GM12892 (cell line): ENCODE results near the gene SNX9.
"Not testable (repeated sequence)": the region's sequence is repeated elsewhere in the genome, so short reads cannot be mapped to it uniquely, and the experiment has no call there.

Experiments used
- DNase-seq: peaks from one replicate; pipeline ENCODE4 v3.0.0; 2011; ENCODE audit not compliant: insufficient read length
- FAIRE-seq: peaks from 2 replicates; lab custom pipeline; 2011; peaks lifted over from hg19 to GRCh38; lab: Jason Lieb, UNC
- POLR2A ChIP-seq: IDR thresholded peaks from 2 replicates; pipeline ENCODE4 v1.6.1; 2011; ENCODE audit warnings: low read depth, low read length, control low read depth
- POLR2AphosphoS5 ChIP-seq: IDR thresholded peaks from 2 replicates; pipeline ENCODE4 v1.6.1; 2011; ENCODE audit warnings: low read depth, low read length, control low read depth
- TAF1 ChIP-seq: IDR thresholded peaks from 2 replicates; pipeline ENCODE4 v1.6.1; 2011; ENCODE audit warnings: low read depth, mild to moderate bottlenecking, control low read depth, low read length, borderline replicate concordance

SNX9 gene

DNA sequence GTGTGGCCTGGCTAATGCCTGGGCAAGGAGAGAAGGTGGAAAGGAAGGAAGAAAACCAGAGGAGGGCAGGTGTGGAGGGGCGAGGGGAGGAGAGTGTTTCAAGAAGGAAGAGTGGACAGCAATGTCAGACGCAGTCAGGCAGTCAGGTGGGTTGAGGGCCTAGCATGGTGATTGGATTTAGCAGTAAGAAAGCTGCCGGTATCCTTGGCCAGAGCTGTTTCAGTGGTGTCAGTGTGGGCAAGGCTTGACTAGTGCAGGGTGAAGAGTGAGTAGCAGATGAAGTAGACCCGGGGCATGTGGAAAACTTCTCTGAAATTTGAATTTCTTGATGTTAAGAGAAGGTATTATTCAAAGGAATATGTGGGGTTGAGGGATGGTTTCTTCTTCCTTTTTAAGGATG lies 27.0 kb downstream of the SNX9 start:
- FAIRE-seq: no peak
- DNase-seq: no peak
- no peak for TF ChIP-seq TAF1
- no peak for TF ChIP-seq POLR2AphosphoS5
- no peak for TF ChIP-seq POLR2A

DNA sequence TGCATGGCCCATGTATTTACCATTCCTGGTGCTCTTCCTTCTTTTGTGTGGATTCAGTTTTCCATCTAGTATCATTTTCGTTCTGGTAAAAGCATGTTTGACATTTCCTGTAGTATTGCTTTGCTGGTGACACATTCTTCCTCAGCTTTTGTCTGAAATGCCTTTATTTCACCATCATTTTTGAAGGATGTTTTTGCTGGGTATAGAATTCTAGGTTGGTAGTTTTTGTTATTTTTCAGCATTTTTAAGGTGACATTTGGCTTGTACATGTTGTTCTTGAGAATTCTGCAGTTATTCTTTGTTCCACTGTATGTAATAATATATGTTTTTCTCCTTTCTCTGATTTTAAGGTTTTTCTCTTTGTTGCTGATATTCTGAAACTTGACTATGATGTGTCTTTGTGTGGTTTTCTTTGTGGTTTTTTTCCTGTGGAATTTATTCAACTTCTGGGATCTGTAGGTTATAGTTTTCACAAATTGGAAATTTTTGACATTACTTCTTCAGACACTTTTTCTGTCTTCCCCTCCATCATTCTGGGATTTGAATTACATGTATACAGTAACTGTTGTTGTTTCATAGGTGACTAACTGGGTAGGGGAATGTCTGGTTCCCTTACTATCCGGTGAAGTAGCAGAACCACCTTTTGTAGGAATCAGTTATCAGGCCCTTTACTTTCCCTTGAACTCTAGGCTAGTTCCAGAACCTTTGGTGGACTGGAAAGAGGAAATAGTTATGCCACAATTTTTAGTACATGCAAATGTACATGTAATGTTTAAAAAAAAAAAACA lies 30.2 kb downstream of the SNX9 start:
- no peak for DNase-seq
- FAIRE-seq: no peak

GRCh38 chr6:157853902-157854502 lies 31.0 kb downstream of the SNX9 start:
- TF ChIP-seq TAF1 (no peak), POLR2AphosphoS5 (no peak), POLR2A (no peak)
- peak; percentile 65 for FAIRE-seq

More for the DNA sequence above, 30.2 kb downstream of the SNX9 start:
- TF ChIP-seq TAF1 (no peak), POLR2AphosphoS5 (no peak), POLR2A (no peak)

DNA sequence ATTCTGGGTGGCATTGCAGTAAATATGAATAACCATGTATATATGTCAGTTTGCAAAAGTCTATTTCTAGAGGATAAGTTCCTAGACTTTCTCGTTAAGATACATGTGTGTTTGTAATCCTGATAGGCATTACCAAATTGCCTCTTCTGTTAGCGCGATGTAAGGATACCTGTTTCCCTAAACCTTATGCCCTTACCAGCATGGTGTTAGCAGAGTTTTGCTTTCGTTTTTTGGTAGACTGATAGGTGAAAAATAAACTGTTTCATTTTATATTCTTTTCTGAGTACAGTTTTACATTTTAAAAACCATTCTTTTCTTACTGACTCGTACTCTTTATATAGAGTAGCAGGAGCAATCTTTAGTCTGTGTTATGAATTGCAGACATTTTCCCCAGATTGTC lies 32.3 kb downstream of the SNX9 start:
- no peak for TF ChIP-seq POLR2AphosphoS5
- DNase-seq: no peak
- FAIRE-seq: peak; percentile 44

More at GRCh38 chr6:157853902-157854502, 31.0 kb downstream of the SNX9 start:
- no peak for DNase-seq

DNA sequence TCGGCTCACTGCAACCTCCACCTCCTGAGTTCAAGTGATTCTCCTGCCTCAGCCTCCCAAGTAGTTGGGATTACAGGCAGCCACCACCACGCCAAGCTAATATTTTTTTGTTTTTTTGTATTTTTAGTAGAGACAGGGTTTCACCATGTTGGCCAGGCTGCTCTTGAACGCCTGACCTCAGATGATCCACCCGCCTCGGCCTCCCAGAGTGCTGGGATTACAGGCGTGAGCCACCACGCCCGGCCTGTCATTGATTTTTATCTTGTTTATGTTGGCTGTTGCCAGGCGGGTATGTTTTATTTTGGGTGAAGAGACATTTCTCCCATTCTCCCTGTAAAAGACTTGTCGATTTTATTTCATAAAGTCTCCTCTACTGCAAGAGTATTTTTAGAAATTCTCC lies 32.8 kb downstream of the SNX9 start:
- FAIRE-seq, DNase-seq: not testable (repeated sequence)

GRCh38 chr6:157858664-157859063 lies 35.6 kb downstream of the SNX9 start:
- not testable (repeated sequence) for FAIRE-seq, DNase-seq

DNA sequence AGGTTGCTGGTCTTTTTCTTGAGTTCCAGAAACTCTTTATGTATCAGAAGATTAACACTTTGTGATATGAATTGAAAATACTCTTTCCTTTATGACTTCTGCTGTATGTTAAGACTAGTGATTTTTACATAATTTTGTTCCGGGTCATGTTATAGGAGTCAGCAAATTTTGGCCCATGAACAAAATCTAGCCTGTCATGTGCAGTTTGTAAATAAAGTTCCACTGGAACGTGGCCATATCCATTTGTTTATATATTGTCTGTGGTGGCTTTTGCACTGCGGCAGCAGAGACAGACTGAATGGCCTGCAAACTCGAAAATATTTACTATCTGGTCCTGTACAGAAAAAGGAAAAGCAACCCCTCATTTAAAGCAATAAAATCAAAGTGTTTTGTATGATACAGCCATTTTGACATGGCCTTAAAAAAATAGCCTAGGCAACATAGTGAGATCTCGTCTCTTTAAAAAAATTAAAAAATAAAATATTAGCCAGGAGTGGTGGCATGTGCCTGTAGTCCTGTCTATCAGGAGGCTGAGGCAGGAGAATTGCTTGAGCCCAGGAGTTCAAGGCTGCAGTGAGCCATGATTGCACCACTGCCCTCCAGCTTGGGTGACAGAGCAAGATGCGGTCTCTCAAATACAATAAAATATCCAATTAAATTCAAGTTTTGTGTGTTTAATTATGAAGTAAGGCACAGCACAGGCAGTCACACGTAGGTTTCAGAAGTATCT lies 36.9 kb downstream of the SNX9 start:
- DNase-seq (no peak), FAIRE-seq (no peak)
- TF ChIP-seq POLR2AphosphoS5 (no peak), POLR2A (no peak), TAF1 (no peak)

DNA sequence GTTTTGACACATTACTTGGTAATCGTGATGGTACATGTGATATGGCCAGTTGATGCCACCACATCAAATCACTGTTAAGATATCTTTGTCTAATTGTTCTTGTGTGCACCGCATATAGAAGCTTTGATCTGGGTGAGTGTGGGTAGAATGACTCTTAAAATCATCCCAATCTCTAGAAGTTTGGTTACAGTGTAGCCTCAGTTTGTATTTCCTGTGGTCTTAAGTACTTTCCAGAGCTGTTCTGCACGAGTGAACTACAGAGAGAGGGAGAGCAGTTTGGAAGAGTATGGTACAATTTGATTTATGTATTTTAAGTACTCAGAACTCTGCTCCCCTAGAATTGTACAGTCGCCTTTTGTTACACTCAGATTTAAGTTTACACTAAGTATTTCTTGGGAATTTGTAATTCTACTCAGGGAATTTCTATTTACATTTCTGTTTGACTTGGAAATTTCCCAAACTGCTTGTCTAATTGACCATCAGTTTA lies 37.5 kb downstream of the SNX9 start:
- DNase-seq (no peak), FAIRE-seq (peak; percentile 60)
- TF ChIP-seq POLR2A (no peak), TAF1 (no peak), POLR2AphosphoS5 (no peak)

DNA sequence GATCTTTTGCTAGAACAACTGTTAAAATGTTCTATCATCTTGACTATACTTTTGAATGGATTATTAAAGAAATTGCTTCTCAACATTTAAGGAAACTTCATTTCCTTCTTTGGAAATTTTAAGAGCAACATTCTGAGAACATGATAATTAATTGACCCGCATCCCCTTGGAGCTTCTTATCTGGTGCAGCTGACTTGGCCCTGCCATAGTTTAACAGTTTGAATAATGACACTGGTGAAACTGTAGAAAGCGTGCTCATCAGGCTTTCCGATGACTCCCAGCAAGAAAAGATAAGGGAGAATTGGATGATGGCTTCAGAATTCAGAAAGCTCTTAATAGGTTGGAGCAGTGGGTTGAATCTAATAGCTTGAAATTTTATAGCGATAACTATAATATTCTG lies 38.1 kb downstream of the SNX9 start:
- TF ChIP-seq POLR2A (no peak), POLR2AphosphoS5 (no peak), TAF1 (no peak)
- DNase-seq (no peak), FAIRE-seq (no peak)

- FAIRE-seq: no peak
- no peak for DNase-seq
- TF ChIP-seq POLR2A (no peak), POLR2AphosphoS5 (no peak), TAF1 (no peak)
These were observed 38.8 kb downstream of the SNX9 start for GRCh38 chr6:157861814-157862213.

DNA sequence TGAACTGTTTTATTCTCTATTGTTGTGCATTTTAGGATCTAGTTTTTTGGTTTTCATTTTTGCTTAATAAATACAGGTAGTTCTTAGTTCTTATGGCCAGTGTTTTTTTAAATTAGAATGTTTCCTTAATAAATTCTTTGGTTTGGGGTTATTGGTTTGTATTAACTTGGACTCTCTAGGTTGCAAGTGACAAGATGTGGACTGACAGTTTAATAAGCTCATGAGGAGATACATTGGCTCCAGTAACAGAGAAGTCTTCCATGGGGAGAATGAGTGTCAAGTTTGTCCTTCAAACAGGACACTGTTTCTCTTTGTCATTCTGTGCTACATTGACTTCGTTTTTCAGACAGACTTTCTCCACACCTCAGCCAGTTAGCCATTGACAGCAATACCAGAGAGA lies 39.7 kb downstream of the SNX9 start:
- FAIRE-seq (no peak), DNase-seq (no peak)
- no peak for TF ChIP-seq POLR2A
- no peak for TF ChIP-seq POLR2AphosphoS5
- no peak for TF ChIP-seq TAF1

DNA sequence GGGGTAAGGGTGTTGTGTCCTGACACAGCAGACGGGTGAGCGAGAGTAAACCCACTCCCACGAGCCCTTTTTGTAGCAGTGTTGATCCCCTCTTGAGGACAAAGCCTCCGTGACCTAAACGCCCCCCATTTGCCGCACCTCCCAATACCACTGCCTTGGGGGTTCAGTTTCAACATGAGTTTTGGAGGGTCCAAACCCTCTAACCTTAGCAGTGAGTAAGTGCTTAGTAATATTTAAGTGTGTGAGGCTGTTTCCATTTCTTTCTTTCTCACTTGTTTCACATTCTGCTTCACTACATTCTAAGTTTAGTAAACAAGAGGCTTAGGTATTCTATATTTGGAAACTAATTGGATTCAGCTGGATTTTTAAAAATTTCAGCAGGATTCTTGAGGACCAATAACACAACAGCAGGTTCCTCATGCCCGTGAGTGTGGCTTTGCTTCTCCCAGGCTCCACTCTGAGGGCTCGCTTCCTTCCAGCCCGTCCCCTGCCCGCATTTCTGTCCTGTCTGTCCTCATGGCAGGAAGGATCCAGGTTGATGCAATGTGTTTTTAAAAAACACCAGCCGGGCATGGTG lies 41.2 kb downstream of the SNX9 start:
- no peak for DNase-seq

More for the DNA sequence above, 41.2 kb downstream of the SNX9 start:
- TF ChIP-seq POLR2AphosphoS5 (no peak), TAF1 (no peak), POLR2A (no peak)
- FAIRE-seq: no peak
